ENCODE data around the gene SESTD1.

Gene SESTD1

DNA sequence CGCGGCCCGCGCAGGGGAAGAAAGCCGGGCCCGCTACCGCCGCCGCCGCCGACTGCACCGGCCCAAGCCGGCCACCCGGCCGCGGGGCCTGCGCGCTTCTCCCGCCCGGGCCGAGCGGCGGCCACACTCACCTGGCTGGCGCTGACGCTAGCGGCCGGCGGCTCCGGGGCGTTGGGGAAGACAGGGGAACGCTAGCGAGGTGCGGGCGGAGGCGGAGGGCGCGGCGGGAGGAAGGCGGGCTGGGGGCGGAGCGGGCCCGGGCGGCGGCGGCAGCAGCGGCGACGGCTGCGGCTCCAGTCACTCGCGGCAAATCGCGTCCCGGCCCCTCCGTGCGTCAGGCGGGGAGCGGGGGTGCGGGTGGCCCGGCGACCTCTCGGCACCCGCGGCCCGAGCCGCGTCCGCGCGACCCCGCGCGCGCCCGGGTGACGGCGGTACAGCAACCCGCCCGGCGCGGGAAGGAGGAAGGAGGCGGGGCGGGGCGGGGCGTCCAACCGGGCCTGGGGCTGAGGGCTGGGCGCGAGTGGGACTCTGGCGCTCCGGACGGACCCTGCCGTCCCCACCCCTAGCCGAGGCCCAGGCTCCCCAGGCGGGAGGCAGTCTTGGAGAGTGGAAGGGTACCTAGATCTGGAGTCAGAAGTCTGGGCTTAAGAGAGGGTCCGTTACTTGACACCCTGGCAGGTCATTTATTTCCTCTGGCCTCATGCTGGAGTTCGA is at the start of gene SESTD1:
Gene SESTD1 (minus strand): TSS at position 465 of the 714 bp plus-strand sequence. CDS start 72,991 bp downstream, outside the sequence.
- peaks cover 40% of the 10 kb centered on the region for H3K4me1 ChIP-seq (ENCODE audit: control insufficient read depth, insufficient read depth, low read length, unreplicated experiment)
- H3K4me3 ChIP-seq (ENCODE audit: low read depth, low read length) = peak within 1 kb of the TSS; percentile 98
- H2AFZ ChIP-seq (ENCODE audit: low read length, unreplicated experiment) = peak within 1 kb of the TSS; percentile 72
- H3K27ac ChIP-seq (ENCODE audit: low read depth, low read length) = peak within 1 kb of the TSS; percentile 86
- peaks cover 4% of the 10 kb centered on the region; the same call in 1 of the 2 replicates for H3K36me3 ChIP-seq (ENCODE audit: insufficient read depth, low read length)
- peaks cover 44% of the 10 kb centered on the region for H3K79me2 ChIP-seq (ENCODE audit: control insufficient read depth, insufficient read depth, low read length, unreplicated experiment)
- H3K27me3 ChIP-seq (ENCODE audit: insufficient read depth, low read length) = no peaks in the 10 kb centered on the region

DNA sequence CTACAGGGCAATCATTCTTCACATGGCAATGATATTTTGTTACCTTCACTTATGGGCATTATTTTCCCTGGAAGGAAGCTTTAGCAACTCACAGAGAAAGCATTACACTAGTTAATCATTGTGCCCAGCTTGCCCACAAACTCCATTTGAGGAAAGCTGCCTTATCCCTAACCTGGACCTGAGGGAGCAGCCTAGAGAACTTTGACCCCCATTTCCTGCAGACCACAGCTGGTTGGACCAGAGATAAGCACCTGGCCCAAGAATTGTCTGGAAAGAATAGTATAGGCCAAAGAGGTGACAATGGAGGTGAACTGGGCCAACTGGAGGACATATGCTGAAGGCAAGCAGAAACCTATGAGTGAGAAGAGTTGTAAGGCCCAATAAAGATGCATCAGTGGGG is 48.4 kb upstream of the SESTD1 start:
- Histone ChIP-seq H2AFZ (ENCODE audit: low read length, unreplicated experiment) (no peak overlapping the region), H3K79me2 (ENCODE audit: control insufficient read depth, insufficient read depth, low read length, unreplicated experiment) (no peaks in the 10 kb centered on the region)

DNA sequence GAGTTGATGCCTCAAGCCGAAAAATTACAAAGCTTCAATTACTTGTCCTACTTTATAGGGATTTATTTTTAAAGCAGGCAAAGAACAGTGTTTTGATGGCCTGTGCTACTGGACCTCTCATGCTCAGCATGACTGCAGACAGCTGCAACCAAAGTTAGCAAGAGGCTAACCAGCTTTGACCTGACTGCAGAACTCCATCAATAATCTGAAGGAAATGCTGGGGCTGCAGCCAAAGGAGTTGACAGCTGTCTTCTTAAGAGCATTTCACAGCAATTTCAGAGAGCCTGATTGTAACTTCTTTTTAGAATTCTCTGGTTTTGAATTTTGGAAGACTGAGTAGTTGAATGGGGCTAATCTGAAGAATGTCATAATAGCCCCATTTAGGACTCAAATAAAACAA is 46.5 kb upstream of the SESTD1 start:
- H3K36me3 ChIP-seq (ENCODE audit: insufficient read depth, low read length) = no peaks in the 10 kb centered on the region
- no peak overlapping the region for H3K4me3 ChIP-seq (ENCODE audit: low read depth, low read length)
- H3K27me3 ChIP-seq (ENCODE audit: insufficient read depth, low read length) = no peaks in the 10 kb centered on the region
- H3K4me1 ChIP-seq (ENCODE audit: control insufficient read depth, insufficient read depth, low read length, unreplicated experiment) = no peaks in the 10 kb centered on the region
- no peak overlapping the region for H2AFZ ChIP-seq (ENCODE audit: low read length, unreplicated experiment)
- H3K27ac ChIP-seq (ENCODE audit: low read depth, low read length) = no peak overlapping the region
- no peaks in the 10 kb centered on the region for H3K79me2 ChIP-seq (ENCODE audit: control insufficient read depth, insufficient read depth, low read length, unreplicated experiment)

More for the DNA sequence above, 48.4 kb upstream of the SESTD1 start:
- H3K4me3 ChIP-seq (ENCODE audit: low read depth, low read length) = no peak overlapping the region
- no peaks in the 10 kb centered on the region for H3K27me3 ChIP-seq (ENCODE audit: insufficient read depth, low read length)
- no peak overlapping the region for H3K27ac ChIP-seq (ENCODE audit: low read depth, low read length)
- H3K4me1 ChIP-seq (ENCODE audit: control insufficient read depth, insufficient read depth, low read length, unreplicated experiment) = no peaks in the 10 kb centered on the region
- no peaks in the 10 kb centered on the region for H3K36me3 ChIP-seq (ENCODE audit: insufficient read depth, low read length)

- no peak overlapping the region for H3K27ac ChIP-seq (ENCODE audit: low read depth, low read length)
- H3K4me1 ChIP-seq (ENCODE audit: control insufficient read depth, insufficient read depth, low read length, unreplicated experiment) = no peaks in the 10 kb centered on the region
- H3K4me3 ChIP-seq (ENCODE audit: low read depth, low read length) = no peak overlapping the region
- no peaks in the 10 kb centered on the region for H3K36me3 ChIP-seq (ENCODE audit: insufficient read depth, low read length)
- H2AFZ ChIP-seq (ENCODE audit: low read length, unreplicated experiment) = no peak overlapping the region
- no peaks in the 10 kb centered on the region for H3K79me2 ChIP-seq (ENCODE audit: control insufficient read depth, insufficient read depth, low read length, unreplicated experiment)
- no peaks in the 10 kb centered on the region for H3K27me3 ChIP-seq (ENCODE audit: insufficient read depth, low read length)
Measured at GRCh38 chr2:179307616-179308371, 43.2 kb upstream of the SESTD1 start.

- no peaks in the 10 kb centered on the region for H3K36me3 ChIP-seq (ENCODE audit: insufficient read depth, low read length)
- H3K4me1 ChIP-seq (ENCODE audit: control insufficient read depth, insufficient read depth, low read length, unreplicated experiment) = no peaks in the 10 kb centered on the region
- H3K27ac ChIP-seq (ENCODE audit: low read depth, low read length) = no peak overlapping the region
- H2AFZ ChIP-seq (ENCODE audit: low read length, unreplicated experiment) = no peak overlapping the region
- H3K27me3 ChIP-seq (ENCODE audit: insufficient read depth, low read length) = no peaks in the 10 kb centered on the region
- no peaks in the 10 kb centered on the region for H3K79me2 ChIP-seq (ENCODE audit: control insufficient read depth, insufficient read depth, low read length, unreplicated experiment)
- H3K4me3 ChIP-seq (ENCODE audit: low read depth, low read length) = no peak overlapping the region
Measured at GRCh38 chr2:179305125-179305524, 40.5 kb upstream of the SESTD1 start.

DNA sequence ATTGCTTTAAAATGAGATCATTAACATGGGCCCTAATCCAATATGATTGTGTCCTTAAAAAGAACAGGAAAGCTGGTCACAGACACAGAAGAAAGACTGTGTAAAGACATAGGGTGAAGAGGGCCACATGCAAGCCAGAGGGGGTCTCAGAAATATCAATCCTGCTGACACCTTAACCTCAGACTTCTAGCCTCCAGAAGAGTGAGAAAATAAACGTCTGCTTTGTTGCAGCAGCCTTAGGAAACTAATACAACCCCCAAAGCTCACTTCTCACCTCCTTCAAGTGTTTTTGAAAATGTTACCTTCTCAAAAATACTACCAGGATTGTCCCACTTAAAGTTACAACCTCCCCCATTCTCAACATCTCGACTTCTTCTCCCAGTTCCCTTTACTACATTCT is 39.8 kb upstream of the SESTD1 start:
- no peak overlapping the region for H3K4me3 ChIP-seq (ENCODE audit: low read depth, low read length)
- H3K27ac ChIP-seq (ENCODE audit: low read depth, low read length) = no peak overlapping the region
- H2AFZ ChIP-seq (ENCODE audit: low read length, unreplicated experiment) = no peak overlapping the region
- no peaks in the 10 kb centered on the region for H3K36me3 ChIP-seq (ENCODE audit: insufficient read depth, low read length)
- no peaks in the 10 kb centered on the region for H3K79me2 ChIP-seq (ENCODE audit: control insufficient read depth, insufficient read depth, low read length, unreplicated experiment)
- no peaks in the 10 kb centered on the region for H3K27me3 ChIP-seq (ENCODE audit: insufficient read depth, low read length)
- H3K4me1 ChIP-seq (ENCODE audit: control insufficient read depth, insufficient read depth, low read length, unreplicated experiment) = no peaks in the 10 kb centered on the region

- Histone ChIP-seq H3K4me1 (ENCODE audit: control insufficient read depth, insufficient read depth, low read length, unreplicated experiment) (no peaks in the 10 kb centered on the region), H3K79me2 (ENCODE audit: control insufficient read depth, insufficient read depth, low read length, unreplicated experiment) (no peaks in the 10 kb centered on the region), H3K27ac (ENCODE audit: low read depth, low read length) (no peak overlapping the region), H3K4me3 (ENCODE audit: low read depth, low read length) (no peak overlapping the region), H3K27me3 (ENCODE audit: insufficient read depth, low read length) (no peaks in the 10 kb centered on the region), H3K36me3 (ENCODE audit: insufficient read depth, low read length) (no peaks in the 10 kb centered on the region), H2AFZ (ENCODE audit: low read length, unreplicated experiment) (no peak overlapping the region)
Measured at GRCh38 chr2:179302764-179303571, 38.3 kb upstream of the SESTD1 start.

- no peaks in the 10 kb centered on the region for H3K27me3 ChIP-seq (ENCODE audit: insufficient read depth, low read length)
- no peaks in the 10 kb centered on the region for H3K4me1 ChIP-seq (ENCODE audit: control insufficient read depth, insufficient read depth, low read length, unreplicated experiment)
- H3K4me3 ChIP-seq (ENCODE audit: low read depth, low read length) = no peak overlapping the region
- no peak overlapping the region for H3K27ac ChIP-seq (ENCODE audit: low read depth, low read length)
- H2AFZ ChIP-seq (ENCODE audit: low read length, unreplicated experiment) = no peak overlapping the region
- H3K36me3 ChIP-seq (ENCODE audit: insufficient read depth, low read length) = no peaks in the 10 kb centered on the region
- no peaks in the 10 kb centered on the region for H3K79me2 ChIP-seq (ENCODE audit: control insufficient read depth, insufficient read depth, low read length, unreplicated experiment)
Measured at GRCh38 chr2:179302149-179302548, 37.5 kb upstream of the SESTD1 start.

DNA sequence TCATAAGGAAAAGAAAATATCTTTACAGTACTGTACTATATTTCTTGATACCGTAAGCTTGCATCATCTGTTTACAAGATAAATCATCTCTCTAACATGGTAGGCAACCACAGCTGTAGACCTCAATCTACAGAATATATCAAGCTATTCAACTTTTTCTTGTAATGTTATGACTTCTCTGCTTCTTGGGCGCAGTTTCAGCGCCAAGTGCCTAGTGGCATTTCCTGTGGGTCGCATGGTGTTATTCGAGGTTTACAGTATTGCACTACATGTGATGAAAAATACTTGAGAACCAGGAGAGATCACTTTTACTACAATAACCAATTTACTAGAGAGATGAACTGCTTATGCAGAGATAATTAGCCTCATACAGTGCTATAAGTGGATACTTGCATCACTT is 34.0 kb upstream of the SESTD1 start:
- H3K4me3 ChIP-seq (ENCODE audit: low read depth, low read length) = no peak overlapping the region
- H3K79me2 ChIP-seq (ENCODE audit: control insufficient read depth, insufficient read depth, low read length, unreplicated experiment) = no peaks in the 10 kb centered on the region
- no peaks in the 10 kb centered on the region for H3K27me3 ChIP-seq (ENCODE audit: insufficient read depth, low read length)
- H3K27ac ChIP-seq (ENCODE audit: low read depth, low read length) = no peak overlapping the region
- H2AFZ ChIP-seq (ENCODE audit: low read length, unreplicated experiment) = no peak overlapping the region
- H3K36me3 ChIP-seq (ENCODE audit: insufficient read depth, low read length) = no peaks in the 10 kb centered on the region
- H3K4me1 ChIP-seq (ENCODE audit: control insufficient read depth, insufficient read depth, low read length, unreplicated experiment) = no peaks in the 10 kb centered on the region

- Histone ChIP-seq H2AFZ (ENCODE audit: low read length, unreplicated experiment) (no peak overlapping the region), H3K27ac (ENCODE audit: low read depth, low read length) (no peak overlapping the region), H3K4me3 (ENCODE audit: low read depth, low read length) (no peak overlapping the region), H3K36me3 (ENCODE audit: insufficient read depth, low read length) (no peaks in the 10 kb centered on the region), H3K79me2 (ENCODE audit: control insufficient read depth, insufficient read depth, low read length, unreplicated experiment) (no peaks in the 10 kb centered on the region), H3K4me1 (ENCODE audit: control insufficient read depth, insufficient read depth, low read length, unreplicated experiment) (no peaks in the 10 kb centered on the region), H3K27me3 (ENCODE audit: insufficient read depth, low read length) (no peaks in the 10 kb centered on the region)
Measured at GRCh38 chr2:179297927-179298326, 33.3 kb upstream of the SESTD1 start.

Data from ACC112 (cell line).